ENCODE measurements around the gene NCAM2.

NCAM2 gene

GRCh38 chr21:21468003-21468402, 469.8 kb downstream of the NCAM2 start:
- DNase-seq = no peak

- no peak for DNase-seq
These were observed 483.0 kb downstream of the NCAM2 start for GRCh38 chr21:21481239-21481638.

- DNase-seq = no peak
These were observed 510.6 kb downstream of the NCAM2 start for GRCh38 chr21:21508859-21509258.

- DNase-seq = no peak
These were observed 532.5 kb downstream of the NCAM2 start for GRCh38 chr21:21530680-21531079.

GRCh38 chr21:21547368-21547953, 549.3 kb downstream of the NCAM2 start:
- peak; percentile 94 for DNase-seq

- no peak for DNase-seq
These were observed 561.3 kb downstream of the NCAM2 start for GRCh38 chr21:21559285-21560045.
